Stimulated activated CD4-positive, alpha-beta T cell treated with anti-CD3 and anti-CD28 coated beads, Interleukin-15, amount 100 ng/mL, for 24 hours (primary cell): ENCODE data around the gene S100G.

ENCODE experiments used
- DNase-seq: peaks from one replicate; pipeline ENCODE4 v3.0.0-alpha.2; 2020

The S100G gene

GRCh38 chrX:16651391-16652024 is 1.6 kb downstream of the S100G start:
- no peak for DNase-seq

- DNase-seq: no peak
These were observed 3.5 kb downstream of the S100G start for GRCh38 chrX:16653424-16653823.

GRCh38 chrX:16654093-16654492 is 4.1 kb downstream of the S100G start:
- DNase-seq: no peak

- no peak for DNase-seq
These were observed 8.3 kb downstream of the S100G start for GRCh38 chrX:16658284-16658683.

GRCh38 chrX:16659321-16659720 is 9.4 kb downstream of the S100G start:
- DNase-seq: no peak

- DNase-seq: no peak
These were observed 11.5 kb downstream of the S100G start for GRCh38 chrX:16661495-16661894.

DNA sequence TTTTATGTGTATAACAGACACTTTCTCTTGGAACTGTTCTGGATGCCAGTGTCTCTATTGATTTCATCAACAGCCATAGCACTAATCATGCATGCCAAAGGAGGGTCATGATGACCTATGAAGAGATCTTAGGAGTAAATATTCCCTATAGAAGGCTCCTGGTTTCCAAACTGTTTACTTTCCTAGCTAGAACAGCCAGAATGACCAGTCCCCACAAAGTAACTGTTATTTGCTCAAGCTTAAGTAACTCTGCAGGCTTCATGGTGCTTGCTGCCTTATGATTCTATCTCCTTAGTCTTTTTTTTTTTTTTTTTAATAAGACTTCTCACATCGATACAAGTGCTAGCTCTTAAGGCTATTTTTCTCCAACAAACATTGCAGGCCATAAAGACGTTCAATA is 12.4 kb downstream of the S100G start:
- DNase-seq: no peak

DNA sequence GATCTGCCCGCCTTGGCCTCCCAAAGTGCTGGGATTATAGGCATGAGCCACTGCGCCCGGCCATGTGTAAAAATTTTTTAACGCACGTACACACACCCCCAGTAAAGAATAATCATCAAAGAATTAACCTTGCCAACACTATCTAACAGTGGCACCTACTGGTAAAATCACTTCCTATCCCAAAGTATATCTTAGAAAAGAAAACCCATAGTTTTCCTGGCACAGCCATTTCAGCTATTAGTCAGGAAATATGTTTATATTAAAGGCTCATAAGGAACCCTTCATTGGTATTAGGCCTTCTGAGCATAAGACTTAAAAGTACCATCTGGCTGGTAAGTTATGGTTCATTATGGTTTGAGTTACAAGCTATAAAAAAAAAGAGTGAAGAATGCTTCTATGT is 14.1 kb downstream of the S100G start:
- no peak for DNase-seq

GRCh38 chrX:16664626-16665025 is 14.7 kb downstream of the S100G start:
- DNase-seq: no peak

GRCh38 chrX:16665089-16665488 is 15.1 kb downstream of the S100G start:
- no peak for DNase-seq

DNA sequence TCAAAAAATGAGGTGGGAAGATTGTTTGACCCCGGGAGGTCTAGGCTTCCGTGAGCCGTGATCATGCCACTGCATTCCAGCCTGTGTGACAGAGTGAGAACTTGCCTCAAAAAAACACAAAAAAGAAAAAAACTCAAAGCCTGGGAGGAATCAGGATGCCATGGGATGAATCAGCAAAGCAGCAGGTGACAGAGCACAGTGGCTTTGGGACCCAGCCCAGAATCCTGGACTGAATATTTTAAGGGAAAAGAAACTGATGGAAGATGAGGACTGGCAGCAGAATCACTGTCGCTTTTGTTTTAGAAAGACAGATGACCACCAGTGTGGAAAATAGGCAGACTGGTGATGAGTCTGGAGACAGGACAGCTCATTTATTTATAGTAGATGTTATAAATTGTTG is 16.6 kb downstream of the S100G start:
- no peak for DNase-seq

- peak; percentile 5 for DNase-seq
These were observed 21.0 kb downstream of the S100G start for GRCh38 chrX:16671005-16671404.

DNA sequence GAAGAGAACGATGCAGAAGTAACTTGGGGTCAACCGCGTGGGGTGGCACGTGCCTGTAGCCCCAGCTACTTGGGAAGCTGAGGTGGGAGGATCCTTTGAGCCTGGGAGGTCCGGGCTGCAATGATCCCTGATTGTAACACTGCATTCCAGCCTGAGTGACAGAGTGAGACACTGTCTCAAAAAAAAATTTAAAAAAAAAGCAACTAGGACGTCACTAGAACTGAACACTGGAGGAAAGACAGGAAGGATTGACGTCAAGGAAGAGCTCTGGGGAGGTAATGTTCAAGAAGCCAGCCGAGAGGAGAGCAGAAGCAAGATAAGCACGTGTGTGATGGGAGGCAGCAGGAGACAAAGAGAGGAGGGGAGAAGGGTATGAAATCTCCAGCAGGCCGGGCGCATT is 28.7 kb downstream of the S100G start:
- DNase-seq: no peak

DNA sequence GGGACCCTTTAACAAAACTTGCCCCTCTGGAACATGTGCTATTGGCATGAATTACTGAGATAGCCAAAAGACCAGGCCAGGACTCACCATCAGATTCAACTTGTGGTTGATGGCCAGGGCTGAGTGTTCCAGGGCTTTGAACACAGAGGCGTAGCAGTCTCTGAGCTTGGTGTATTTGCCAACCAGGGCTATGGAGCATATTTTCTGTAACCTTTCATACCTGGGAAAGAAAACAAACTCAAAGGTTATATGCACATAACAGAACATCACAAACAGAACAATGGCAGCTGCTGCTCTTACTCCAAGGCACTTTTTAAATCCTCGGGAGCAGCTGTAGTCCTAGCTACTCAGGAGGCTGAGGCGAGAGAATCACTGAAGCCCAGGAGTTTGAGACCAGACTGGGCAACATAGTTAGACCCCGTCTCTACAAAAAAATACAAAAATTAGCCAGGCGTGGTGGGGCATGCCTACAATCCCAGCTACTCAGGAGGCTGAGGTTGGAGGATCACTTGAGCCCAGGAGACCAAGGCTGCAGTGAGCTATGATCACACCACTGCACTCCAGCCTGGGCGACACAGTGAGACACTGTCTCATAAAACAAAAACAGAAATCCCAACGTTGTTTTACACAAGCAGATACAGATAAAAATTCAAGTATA is 33.2 kb downstream of the S100G start:
- no peak for DNase-seq

- no peak for DNase-seq
These were observed 37.6 kb downstream of the S100G start for GRCh38 chrX:16687514-16687913.

DNA sequence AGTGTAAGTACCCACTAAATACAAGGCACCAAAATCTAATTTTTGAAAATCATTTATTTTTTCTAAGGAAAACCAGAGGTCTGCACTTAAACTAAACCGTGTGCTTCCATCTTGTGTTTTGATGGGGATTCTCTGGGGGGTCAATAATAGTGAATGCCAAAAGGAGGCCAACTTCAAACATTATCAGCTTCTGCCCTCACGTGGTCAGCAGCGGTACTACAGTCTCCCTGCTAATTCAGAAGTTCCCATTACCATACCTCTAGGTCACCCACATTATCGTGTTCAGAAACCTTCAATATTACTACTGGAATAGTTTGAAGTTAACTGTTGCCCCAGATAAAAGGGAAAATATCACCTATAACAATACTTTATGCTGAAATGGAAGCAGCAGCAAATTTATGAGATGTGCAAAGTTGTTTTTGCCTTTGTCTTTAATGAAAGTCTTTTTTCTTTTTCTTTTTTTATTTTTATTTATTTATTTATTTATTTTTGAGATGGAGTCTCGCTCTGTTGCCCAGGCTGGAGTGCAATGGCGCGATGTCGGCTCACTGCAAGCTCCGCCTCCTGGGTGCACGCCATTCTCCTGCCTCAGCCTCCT is 45.2 kb downstream of the S100G start:
- peak; percentile 67 for DNase-seq

DNA sequence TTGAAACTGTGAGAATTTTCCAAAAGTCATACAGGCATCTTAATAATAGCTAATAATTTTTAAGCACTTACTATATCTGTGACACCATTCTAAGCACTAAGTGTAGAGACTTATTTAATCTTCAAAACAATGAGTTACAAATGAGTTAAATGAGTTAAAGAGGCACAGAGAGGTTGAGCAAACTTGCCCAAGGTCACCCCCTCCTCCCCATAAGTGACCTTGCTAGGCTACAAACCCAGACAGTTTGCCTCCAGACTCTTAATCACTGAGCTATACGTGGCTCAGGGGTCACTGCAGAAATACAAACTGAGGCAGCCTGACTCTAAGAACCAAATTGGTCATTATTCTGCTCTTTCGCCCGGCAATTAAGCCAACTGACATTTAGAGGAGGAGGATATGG is 47.0 kb downstream of the S100G start:
- no peak for DNase-seq

GRCh38 chrX:16699389-16699788 is 49.4 kb downstream of the S100G start:
- DNase-seq: no peak

DNA sequence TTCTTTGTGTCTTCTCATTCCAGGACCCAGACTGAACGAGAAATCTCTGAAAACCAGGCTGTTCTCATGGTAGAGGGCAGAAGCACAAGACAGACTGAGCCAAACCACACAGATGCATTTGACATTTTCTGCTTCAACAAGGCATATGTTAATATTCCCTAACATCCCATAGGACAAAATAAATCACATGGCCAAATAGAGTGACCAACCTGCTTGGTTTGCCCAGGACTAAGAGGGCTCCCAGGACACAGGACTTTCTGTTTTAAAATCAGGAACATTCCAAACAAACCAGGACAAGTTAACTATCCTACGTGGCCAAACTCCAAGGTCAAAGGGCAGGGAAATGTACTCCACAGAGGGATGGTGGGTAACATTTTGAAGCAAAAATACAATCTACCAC is 50.8 kb downstream of the S100G start:
- DNase-seq: no peak

DNA sequence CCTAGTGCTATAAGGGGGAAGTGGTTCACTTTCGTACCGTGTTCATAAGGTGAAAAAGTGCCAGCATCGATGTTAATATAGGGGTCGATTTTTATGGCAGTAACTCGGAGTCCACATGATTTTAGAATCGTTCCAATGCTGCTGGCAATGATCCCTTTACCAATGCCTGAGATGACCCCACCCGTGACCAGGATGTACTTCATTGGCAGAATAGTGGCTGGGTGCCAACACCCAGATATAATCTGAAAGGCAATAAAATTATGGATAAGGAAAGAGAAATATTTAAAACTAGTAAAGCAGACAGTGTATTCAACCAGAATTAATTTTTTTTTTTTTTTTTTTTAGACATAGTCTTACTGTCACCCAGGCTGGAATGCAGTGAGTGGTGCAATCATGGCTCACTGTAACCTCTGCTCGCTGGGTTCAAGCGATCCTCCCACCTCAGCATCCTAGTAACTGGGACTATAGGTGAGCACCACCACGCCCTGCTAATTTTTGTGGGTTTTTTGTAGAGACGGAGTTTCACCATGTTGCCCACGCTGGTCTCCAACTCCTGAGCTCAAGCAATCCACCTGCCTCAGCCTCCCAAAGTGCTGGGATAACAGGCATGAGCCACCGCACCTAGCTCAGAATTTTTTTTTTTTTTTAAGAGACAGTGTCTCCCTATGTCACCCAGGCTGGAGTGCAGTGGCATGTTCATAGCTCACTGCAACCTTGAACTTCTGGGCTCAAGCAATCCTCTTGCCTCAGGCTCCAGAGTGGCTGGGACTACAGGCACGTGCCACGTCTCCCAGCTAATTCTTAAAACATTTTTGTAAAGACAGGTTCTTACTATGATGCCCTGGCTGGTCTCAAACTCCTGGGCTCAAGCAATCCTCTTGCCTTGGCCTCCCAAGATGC is 53.0 kb downstream of the S100G start:
- DNase-seq: no peak
